Fibroblast of skin of right biceps (primary cell): ENCODE results near the gene GARS1.

Experiments used
- DNase-seq: peaks from one replicate; pipeline ENCODE4 v3.0.0-alpha.2; 2013

GARS1 gene

DNA sequence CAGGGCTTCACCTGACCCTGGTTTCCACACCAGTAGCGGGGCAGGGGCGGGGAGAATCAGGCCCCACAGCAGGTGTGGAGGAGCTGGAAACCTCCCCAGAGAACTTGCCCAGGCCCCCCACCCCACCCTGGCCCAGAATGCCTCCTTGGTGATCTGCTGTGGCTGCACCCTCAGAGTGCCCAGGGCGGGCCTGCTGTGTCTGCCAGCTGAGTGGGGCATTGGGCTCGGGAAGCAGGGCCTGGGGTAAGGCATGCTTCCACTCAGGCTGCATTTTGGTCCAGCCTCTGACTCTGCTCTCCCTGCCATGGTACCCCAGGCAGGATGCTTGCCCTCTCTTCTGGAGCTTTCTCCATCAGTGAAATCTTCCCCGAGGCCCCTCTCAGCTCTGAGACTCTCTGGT, 88.6 kb downstream of the GARS1 start:
- no peak for DNase-seq
